Dedifferentiated amniotic fluid mesenchymal stem cell (primary cell): ENCODE data around the gene ZNF503.

ENCODE experiments used
- DNase-seq: peaks from one replicate; pipeline ENCODE4 v3.0.0-alpha.2; 2016; ENCODE audit errors: extremely low spot score

The ZNF503 gene

GRCh38 chr10:75406462-75407223 lies 5.1 kb upstream of the ZNF503 start:
- DNase-seq = no peak

DNA sequence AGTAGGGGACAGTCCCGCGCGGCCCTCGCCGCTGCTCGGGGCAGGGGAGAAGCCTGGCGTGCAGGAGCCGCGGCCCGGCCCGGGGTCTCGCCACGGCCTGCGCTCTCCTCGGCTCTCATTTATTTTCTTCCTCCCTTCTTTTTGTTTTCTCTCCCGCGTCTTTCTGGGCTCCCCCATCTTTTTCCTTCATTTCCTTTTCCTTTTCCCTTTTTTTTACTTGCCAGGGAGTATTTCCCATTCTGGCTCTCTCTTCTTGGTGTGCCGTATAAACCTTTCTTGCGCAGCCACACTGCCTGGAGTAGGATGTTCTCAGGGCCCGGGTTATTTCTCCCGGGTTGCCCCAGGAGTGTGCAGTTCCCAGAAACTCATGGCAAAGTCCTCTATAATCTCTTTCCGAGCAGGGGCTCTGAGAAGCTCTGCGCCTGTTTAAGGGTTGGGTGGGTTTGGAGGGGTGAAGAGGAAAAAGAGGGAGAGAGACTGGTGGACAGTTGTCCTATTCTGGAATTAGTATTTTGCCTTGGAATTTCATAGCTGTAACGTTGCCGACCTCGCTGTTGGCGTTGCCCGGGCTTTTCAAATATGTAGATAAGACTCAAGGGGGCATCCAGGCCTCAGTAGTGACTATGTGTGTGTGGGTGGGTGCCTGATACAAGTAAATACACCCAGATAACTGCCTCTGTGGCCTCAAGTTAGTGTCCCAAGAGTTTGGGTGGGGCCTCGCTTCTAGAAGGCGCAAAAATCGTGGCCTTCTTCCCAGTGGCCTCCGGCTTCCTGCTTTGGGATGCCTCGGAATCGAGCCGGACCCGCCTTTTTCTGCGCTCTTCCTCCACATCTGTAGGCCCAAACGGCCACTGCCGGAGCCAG lies 4.3 kb upstream of the ZNF503 start:
- no peak for DNase-seq

DNA sequence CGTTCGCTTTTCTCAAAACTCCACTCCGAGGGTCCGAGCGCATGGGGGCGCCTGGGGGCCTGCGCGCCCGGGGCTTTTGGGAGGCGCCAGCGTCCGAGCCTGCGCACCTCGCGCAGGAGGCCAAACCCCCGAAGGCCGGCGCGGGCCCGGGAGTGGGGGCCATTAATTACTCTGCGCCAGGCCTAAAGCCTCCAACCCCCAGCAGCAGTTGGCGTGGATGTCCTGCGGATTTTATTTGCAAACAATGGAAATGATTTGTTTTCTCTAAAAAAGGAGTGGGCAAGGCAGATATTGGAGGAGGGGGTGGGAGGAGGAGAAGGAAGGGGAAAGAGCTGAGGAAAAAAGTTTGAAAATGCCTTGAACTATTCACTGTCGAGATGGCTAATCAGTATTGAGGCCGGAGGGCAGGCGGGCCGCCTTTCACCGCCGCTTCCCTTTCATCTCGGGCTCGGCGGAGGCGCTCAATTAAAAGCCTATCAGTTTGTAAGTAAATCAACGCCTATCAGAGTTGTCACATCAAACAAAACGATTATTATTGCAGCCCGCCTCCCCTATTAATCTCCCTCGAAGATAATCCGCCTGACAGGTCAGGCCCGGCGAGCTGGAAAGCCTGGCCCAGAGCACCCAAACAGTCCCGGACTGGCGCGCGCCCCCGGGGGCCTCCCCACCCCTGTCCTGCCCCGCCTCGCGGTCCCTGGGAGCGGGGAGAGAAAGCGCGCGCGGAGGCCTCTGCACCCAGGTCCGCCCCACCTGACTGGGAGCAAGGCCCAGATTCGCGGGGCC lies 3.4 kb upstream of the ZNF503 start:
- DNase-seq = no peak

DNA sequence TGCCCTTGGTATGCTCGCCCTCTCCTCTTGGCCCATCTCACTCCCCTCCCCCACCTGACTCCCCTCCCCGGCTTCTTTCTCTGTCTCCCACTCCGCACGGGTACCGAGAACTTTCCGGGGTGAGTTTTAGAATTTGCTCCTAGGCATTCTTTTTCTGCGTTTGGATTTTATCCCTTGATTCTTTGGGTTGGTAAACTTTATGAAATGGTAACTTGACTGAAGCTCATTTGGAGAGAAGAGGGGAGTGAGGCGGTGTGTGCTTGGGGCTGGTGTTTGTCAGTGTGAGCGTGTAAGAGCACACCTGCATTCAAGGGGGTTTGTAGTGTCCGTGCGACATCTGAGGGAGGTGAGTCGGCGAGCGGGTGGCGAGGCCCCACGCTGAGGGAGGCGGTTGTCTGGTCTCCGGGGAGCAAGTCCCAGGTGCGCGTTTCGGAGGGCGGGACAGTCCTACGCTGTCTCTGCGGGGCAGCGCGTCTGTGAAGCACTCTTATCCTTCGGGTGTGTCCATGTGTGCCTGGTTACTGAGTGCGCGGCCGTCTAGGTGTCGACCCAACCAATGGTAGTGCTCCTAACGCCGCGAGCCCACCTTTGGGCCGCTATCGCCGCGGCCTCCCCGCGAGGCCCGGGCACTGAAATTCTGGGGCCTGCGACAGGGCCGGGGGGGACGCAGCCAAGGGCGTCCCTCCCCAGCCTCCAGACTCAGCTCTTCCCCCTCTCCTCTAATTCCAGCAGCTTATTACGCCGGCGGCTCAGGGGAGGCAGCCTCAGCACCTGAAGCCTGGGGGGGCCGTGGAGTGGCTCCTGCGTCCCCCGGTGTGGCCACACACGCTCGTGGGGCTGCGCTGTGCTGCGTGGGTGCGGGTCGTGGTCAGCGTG lies 2.6 kb upstream of the ZNF503 start:
- no peak for DNase-seq

GRCh38 chr10:75403144-75403938 lies 1.8 kb upstream of the ZNF503 start:
- no peak for DNase-seq

DNA sequence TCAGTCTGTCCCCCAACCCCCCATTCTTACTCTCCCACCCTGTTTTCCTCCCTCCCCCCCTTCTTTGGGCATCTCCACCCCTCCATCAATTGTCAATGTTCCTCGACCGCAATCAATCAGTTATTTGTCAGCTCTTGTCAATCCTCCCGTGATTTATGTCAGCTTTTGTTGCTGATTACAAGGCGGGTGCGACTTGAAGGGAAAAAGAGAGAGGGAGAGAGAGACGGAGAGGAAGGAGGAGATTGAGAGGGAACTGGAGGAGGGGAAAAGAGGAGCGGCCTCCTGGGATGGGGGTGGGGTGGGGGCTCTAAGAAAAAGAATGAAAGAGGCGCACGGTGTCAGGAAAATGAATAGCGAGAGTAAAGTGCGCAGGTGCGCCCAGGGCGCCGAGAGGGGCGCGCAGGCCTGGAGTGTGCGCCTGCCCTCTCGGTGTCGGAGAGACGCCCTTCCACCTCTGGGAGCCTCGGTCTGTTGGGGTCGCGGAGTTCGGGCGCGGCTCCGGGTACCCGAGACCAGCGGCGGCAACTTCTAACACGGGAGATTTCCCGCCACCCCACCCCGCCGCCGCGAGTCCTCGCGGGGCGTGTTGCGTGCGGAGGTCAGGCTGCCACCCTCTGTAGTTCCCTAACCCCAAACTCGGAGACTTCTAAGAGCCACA lies 1.1 kb upstream of the ZNF503 start:
- no peak for DNase-seq

GRCh38 chr10:75400771-75401568 lies 594 bp downstream of the ZNF503 start:
- no peak for DNase-seq

GRCh38 chr10:75400163-75400770 lies 1.3 kb downstream of the ZNF503 start:
- no peak for DNase-seq

- peak; percentile 46 for DNase-seq
Observed at GRCh38 chr10:75399461-75400162, 2.0 kb downstream of the ZNF503 start.

- DNase-seq = no peak
Observed at GRCh38 chr10:75398692-75399460, 2.7 kb downstream of the ZNF503 start.

DNA sequence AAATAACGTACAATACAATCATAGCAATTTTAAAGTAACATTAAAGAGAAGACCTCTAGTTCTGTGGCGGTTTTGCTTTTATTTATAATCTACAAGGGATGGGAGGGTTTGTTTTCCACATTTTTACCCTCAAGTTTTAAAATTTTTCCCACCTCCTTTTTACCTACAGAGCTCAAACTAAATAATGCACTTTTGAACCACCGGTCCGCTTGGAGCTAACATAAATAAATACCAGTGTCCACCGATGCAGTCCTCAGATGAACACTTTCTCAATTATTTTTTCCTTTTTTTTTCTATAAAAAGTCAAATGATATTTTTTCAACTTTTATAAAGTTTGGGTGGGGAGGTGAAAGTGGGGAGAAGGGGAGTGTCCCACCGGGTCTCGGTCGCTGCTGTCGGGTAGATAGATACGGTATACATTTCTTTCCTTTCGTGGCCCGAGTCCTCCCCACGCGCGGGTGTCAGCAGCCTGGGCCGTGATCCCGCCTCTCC lies 3.3 kb downstream of the ZNF503 start:
- no peak for DNase-seq

GRCh38 chr10:75397496-75398199 lies 3.9 kb downstream of the ZNF503 start:
- DNase-seq = no peak

GRCh38 chr10:75396631-75397495 lies 4.7 kb downstream of the ZNF503 start:
- no peak for DNase-seq

DNA sequence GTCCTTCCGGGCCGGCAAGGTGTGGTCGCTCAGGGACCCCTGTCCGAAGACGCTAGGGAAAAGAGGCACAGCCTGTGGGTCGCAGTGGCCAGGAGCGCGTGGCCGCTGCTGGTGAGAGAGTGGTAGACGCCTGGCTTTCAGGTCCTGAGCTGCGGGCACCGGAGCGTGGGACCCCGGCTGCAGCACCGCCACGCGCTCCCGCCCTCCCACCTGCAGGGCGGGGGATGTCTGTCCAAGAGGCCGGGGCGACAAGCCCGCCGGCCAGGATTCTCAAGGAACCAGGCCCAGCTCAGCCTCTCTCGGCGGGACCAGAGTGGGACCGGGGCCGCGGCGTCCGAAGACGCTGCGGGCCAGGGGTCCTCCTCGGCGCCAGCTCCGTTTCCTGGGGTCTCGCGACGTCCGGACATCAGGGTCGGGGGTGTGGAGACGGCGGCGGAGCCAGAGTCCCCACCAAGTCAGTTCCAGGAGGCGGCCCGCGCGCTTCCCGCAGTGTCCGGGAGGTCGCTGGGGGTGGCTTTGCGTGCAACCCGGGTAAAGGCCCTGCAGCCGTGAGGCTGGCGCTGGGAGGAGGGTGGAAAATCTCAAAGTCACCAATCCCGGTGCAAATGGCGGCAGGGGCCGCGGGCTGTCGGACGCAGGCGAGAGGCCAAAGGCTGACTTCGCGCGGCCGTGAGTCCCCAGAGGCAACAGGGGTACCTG lies 5.5 kb downstream of the ZNF503 start:
- no peak for DNase-seq
